CD14-positive monocyte (primary cell): ENCODE results near the gene PER2. TPM values are rescaled to one million over a fixed set of nuclear protein-coding genes. Genes with fewer than 3 reads are reported as not detected.

Source experiments
- DNase-seq, 3 donors: peaks; one replicate each; pipeline ENCODE4 v3.0.0-alpha.2; 2011 to 2022
- H2AFZ ChIP-seq: 2 replicates; pipeline ENCODE4 v1.6.0; 2012; ENCODE audit warnings: mild to moderate bottlenecking, low read depth, low read length, inconsistent platforms; ENCODE audit not compliant: insufficient read depth, poor library complexity, severe bottlenecking
- H3K27ac ChIP-seq, 2 donors: 1 replicate in 1 of 2; 2 replicates in 1 of 2; pipeline ENCODE4 v1.5.1; 2012 to 2013; ENCODE audit warnings: low read length in 2 of 2, control low read depth in 1 of 2, inconsistent platforms in 1 of 2, low read depth in 1 of 2, mild to moderate bottlenecking in 1 of 2
- H3K27me3 ChIP-seq, 2 donors: one replicate each; pipeline versions ENCODE4 v1.6.0 to v1.6.1; 2011 to 2013; ENCODE audit warnings: low read length in 2 of 2; ENCODE audit not compliant: control insufficient read depth in 2 of 2, insufficient read depth in 2 of 2
- H3K36me3 ChIP-seq, 2 donors: replicated peaks in 1 of 2; 1 replicate in 1 of 2; 2 replicates in 1 of 2; pipeline versions ENCODE4 v1.5.1 to v1.6.1; 2012 to 2013; ENCODE audit warnings: low read length in 2 of 2, control low read depth in 1 of 2, inconsistent platforms in 1 of 2, mild to moderate bottlenecking in 1 of 2; ENCODE audit not compliant: insufficient read depth in 2 of 2, control insufficient read depth in 1 of 2
- H3K4me1 ChIP-seq, 2 donors: 1 replicate in 1 of 2; 2 replicates in 1 of 2; pipeline versions ENCODE4 v1.5.1 to v1.6.1; 2012 to 2013; ENCODE audit warnings: low read length in 2 of 2, control low read depth in 1 of 2, inconsistent platforms in 1 of 2, mild to moderate bottlenecking in 1 of 2, moderate library complexity in 1 of 2; ENCODE audit not compliant: insufficient read depth in 2 of 2, control insufficient read depth in 1 of 2
- H3K4me2 ChIP-seq: replicated peaks from 2 replicates; pipeline ENCODE3; 2012; ENCODE audit warnings: low read length, moderate library complexity, mild to moderate bottlenecking; ENCODE audit not compliant: poor library complexity, severe bottlenecking; ENCODE audit errors: extremely low read depth
- H3K4me3 ChIP-seq, 3 experiments: fragments of 200-600 bp in 1 of 3; sonication (generic) in 1 of 3; replicated peaks in 1 of 3; 1 replicate in 2 of 3; 2 replicates in 1 of 3; pipeline ENCODE4 v1.5.1; 2011 to 2013; ENCODE audit warnings: low read length in 3 of 3, mild to moderate bottlenecking in 3 of 3, control low read depth in 2 of 3, low read depth in 2 of 3, inconsistent platforms in 1 of 3, moderate library complexity in 1 of 3
- H3K79me2 ChIP-seq: 2 replicates; pipeline ENCODE4 v1.6.0; 2012; ENCODE audit warnings: mild to moderate bottlenecking, control low read depth, inconsistent platforms, low read length, moderate library complexity; ENCODE audit not compliant: insufficient read depth
- H3K9ac ChIP-seq: 2 replicates; pipeline ENCODE4 v1.6.0; 2017; ENCODE audit warnings: low read length, mild to moderate bottlenecking; ENCODE audit not compliant: insufficient read depth, poor library complexity, severe bottlenecking
- H3K9me3 ChIP-seq, 2 donors: replicated peaks in 1 of 2; 1 replicate in 1 of 2; 2 replicates in 1 of 2; pipeline versions ENCODE4 v1.5.1 to v1.6.1; 2012 to 2013; ENCODE audit warnings: low read length in 2 of 2, control low read depth in 1 of 2; ENCODE audit not compliant: control insufficient read depth in 1 of 2, insufficient read depth in 1 of 2
- H4K20me1 ChIP-seq: 2 replicates; pipeline ENCODE4 v1.6.0; 2012; ENCODE audit warnings: mild to moderate bottlenecking, low read length, control low read depth, moderate library complexity; ENCODE audit not compliant: insufficient read depth
- H3K27ac Mint-ChIP-seq, 7 donors: one replicate each; pipeline ENCODE4 v1.8.0; 2020; ENCODE audit warnings: mild to moderate bottlenecking in 7 of 7, mixed read lengths in 7 of 7, moderate library complexity in 6 of 7, inconsistent platforms in 2 of 7
- H3K27me3 Mint-ChIP-seq, 3 donors: one replicate each; pipeline ENCODE4 v1.8.0; 2021 to 2022; ENCODE audit warnings: low read depth in 3 of 3, mild to moderate bottlenecking in 3 of 3, mixed read lengths in 3 of 3, moderate library complexity in 3 of 3, inconsistent platforms in 1 of 3
- H3K36me3 Mint-ChIP-seq, 2 donors: one replicate each; pipeline ENCODE4 v1.8.0; 2020; ENCODE audit warnings: mixed read lengths in 2 of 2, inconsistent platforms in 1 of 2, mild to moderate bottlenecking in 1 of 2
- H3K4me1 Mint-ChIP-seq: one replicate; pipeline ENCODE4 v1.8.0; 2020; ENCODE audit warnings: mild to moderate bottlenecking, mixed read lengths
- H3K4me3 Mint-ChIP-seq, 2 donors: one replicate each; pipeline ENCODE4 v1.8.0; 2020; ENCODE audit warnings: mild to moderate bottlenecking in 2 of 2, mixed read lengths in 2 of 2, moderate library complexity in 1 of 2
- H3K9me3 Mint-ChIP-seq, 7 donors: one replicate each; pipeline ENCODE4 v1.8.0; 2020 to 2022; ENCODE audit warnings: mixed read lengths in 7 of 7, mild to moderate bottlenecking in 6 of 7, moderate library complexity in 6 of 7, inconsistent platforms in 2 of 7
- CTCF ChIP-seq: fragments of 200-600 bp; IDR thresholded peaks from one replicate; pipeline ENCODE4 v1.8.0; 2022; ENCODE audit warnings: antibody characterized with exemption, mild to moderate bottlenecking
- WGBS: methylation state at CpG from one replicate; pipeline ENCODE4 v1.1.5; 2013; ENCODE audit warnings: missing lambda C conversion rate; ENCODE audit not compliant: insufficient coverage; 5-methylcytosine and 5-hydroxymethylcytosine counted together
- intact Hi-C, 2 donors: fragments of 100-400 bp; cut with micrococcal nuclease; formaldehyde crosslinking; loops; one replicate each; pipeline versions ENCODE4 v1.15.0 to v1.15.1; 2023
- polyA plus RNA-seq, 3 donors: library from polyadenylated mRNA; depleted of rRNA in 1 of 3; unstranded in 2 of 3; stranded (reverse) in 1 of 3; fragments of 300-500 nt in 2 of 3; fragments of >200 nt in 1 of 3; fragmentation: Illumina TruSeq in 2 of 3; gene quantifications; 1 replicate in 2 of 3; 2 replicates in 1 of 3; pipeline ENCODE4 v1.2.3, GENCODE V29; 2012 to 2021

Gene PER2
- polyA plus RNA-seq, 3 donors = 1.6 to 5.6 (median 3.1) TPM

GRCh38 chr2:238255636-238256035 lies 32.8 kb downstream of the PER2 start:
- no peaks in the 10 kb centered on the region for H3K4me1 Mint-ChIP-seq
- no peak for DNase-seq
- Histone ChIP-seq H3K27me3 (no peaks in the 10 kb centered on the region), H3K4me3 (no peak overlapping the region), H2AFZ (no peak overlapping the region), H3K4me1 (no peaks in the 10 kb centered on the region), H3K27ac (peak overlapping the region in 1 of 2 donors; percentile 8), H3K79me2 (no peaks in the 10 kb centered on the region), H3K9me3 (no peaks in the 10 kb centered on the region), H3K9ac (no peak overlapping the region), H4K20me1 (no peaks in the 10 kb centered on the region), H3K4me2 (no peak overlapping the region), H3K36me3 (peaks cover 67 to 94% of the 10 kb centered on the region in 2 donors)
- no peak for TF ChIP-seq CTCF
- no peak overlapping the region for H3K27ac Mint-ChIP-seq
- peaks cover 0 to 2% (median 2%) of the 10 kb centered on the region in 3 donors for H3K27me3 Mint-ChIP-seq
- intact Hi-C loops = no loop called here
- peaks cover 82 to 97% of the 10 kb centered on the region in 2 donors for H3K36me3 Mint-ChIP-seq
- WGBS = 93% methylated on average over 3 of the region's 8 CpGs
- H3K9me3 Mint-ChIP-seq = no peaks in the 10 kb centered on the region
- no peak overlapping the region for H3K4me3 Mint-ChIP-seq

DNA sequence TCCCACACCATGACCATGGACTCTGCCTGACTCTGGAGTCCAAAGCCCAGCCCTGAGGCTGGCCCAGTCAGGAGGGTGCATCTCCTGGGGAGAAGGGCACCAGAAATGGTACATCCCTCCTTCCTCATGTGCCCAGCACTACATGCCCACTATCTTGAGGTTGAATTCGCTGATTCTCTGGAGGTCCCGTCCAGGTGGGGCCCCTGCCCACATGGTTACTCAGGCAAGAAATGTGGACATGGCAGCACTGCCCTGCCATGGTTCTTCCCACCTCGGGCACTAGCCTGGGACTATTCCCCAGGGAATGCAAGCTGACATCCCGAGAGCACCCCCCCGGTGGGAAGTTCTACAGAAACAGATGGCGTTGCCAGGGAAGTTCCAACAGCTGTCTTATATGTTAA lies 33.3 kb downstream of the PER2 start:
- intact Hi-C loops = no loop called here
- H4K20me1 ChIP-seq = no peaks in the 10 kb centered on the region
- 95% methylated on average over 6 of the region's 6 CpGs for WGBS
- no peak for TF ChIP-seq CTCF
- H3K4me1 ChIP-seq = no peaks in the 10 kb centered on the region
- H3K27me3 ChIP-seq = no peaks in the 10 kb centered on the region
- DNase-seq = no peak
- H3K79me2 ChIP-seq = no peaks in the 10 kb centered on the region
- H3K9me3 Mint-ChIP-seq = no peaks in the 10 kb centered on the region
- peaks cover 82 to 97% of the 10 kb centered on the region in 2 donors for H3K36me3 Mint-ChIP-seq
- H3K9me3 ChIP-seq = no peaks in the 10 kb centered on the region
- H3K27ac ChIP-seq = no peak overlapping the region
- H2AFZ ChIP-seq = no peak overlapping the region
- H3K4me3 Mint-ChIP-seq = no peak overlapping the region
- peak overlapping the region in 1 of 7 donors; percentile 60 for H3K27ac Mint-ChIP-seq
- no peak overlapping the region for H3K4me2 ChIP-seq
- H3K36me3 ChIP-seq = peaks cover 69 to 96% of the 10 kb centered on the region in 2 donors
- peaks cover 0 to 2% (median 2%) of the 10 kb centered on the region in 3 donors for H3K27me3 Mint-ChIP-seq
- no peak overlapping the region for H3K9ac ChIP-seq
- no peak overlapping the region for H3K4me3 ChIP-seq
- H3K4me1 Mint-ChIP-seq = no peaks in the 10 kb centered on the region
